HepG2 (cell line): ENCODE measurements around the gene MARCHF6. TPM values are rescaled to one million over a fixed set of nuclear protein-coding genes. Genes with fewer than 3 reads are reported as not detected.
A peak's percentile ranks its signal among the peaks of the same experiment; 100 is the strongest.

ENCODE experiments used
- ARID4A ChIP-seq: sonication (generic); formaldehyde crosslinking; IDR thresholded peaks from 2 replicates; pipeline ENCODE4 v1.5.0; 2020; ENCODE audit warnings: mild to moderate bottlenecking, missing genetic modification reagents, borderline replicate concordance
- ATF2 ChIP-seq: sonication (generic); formaldehyde crosslinking; IDR thresholded peaks from 2 replicates; pipeline ENCODE4 v1.4.0; 2020; ENCODE audit warnings: missing genetic modification reagents
- EZH2 ChIP-seq: conservative IDR thresholded peaks from 2 replicates; pipeline ENCODE4 v1.6.1; 2012; ENCODE audit warnings: mild to moderate bottlenecking, low read depth, low read length, moderate library complexity
- HNF1B ChIP-seq: sonication (generic); formaldehyde crosslinking; IDR thresholded peaks from 2 replicates; pipeline ENCODE4 v1.5.1; 2020; ENCODE audit warnings: mild to moderate bottlenecking, moderate library complexity, missing genetic modification reagents
- KLF16 ChIP-seq, 2 experiments: sonication (generic) in 1 of 2; formaldehyde crosslinking in 1 of 2; IDR thresholded peaks; 2 replicates each; pipeline versions ENCODE4 v1.6.1 to v1.8.0; 2016 to 2023; ENCODE audit warnings: missing genetic modification reagents in 2 of 2, missing compliant biosample characterization in 1 of 2
- MXD3 ChIP-seq: IDR thresholded peaks from 2 replicates; pipeline ENCODE4 v1.6.1; 2016; ENCODE audit warnings: mild to moderate bottlenecking, missing biosample characterization, missing genetic modification reagents
- NFKB2 ChIP-seq: sonication (generic); formaldehyde crosslinking; IDR thresholded peaks from 2 replicates; pipeline ENCODE4 v1.4.0; 2020; ENCODE audit warnings: missing genetic modification reagents, borderline replicate concordance
- NR0B2 ChIP-seq: sonication (generic); formaldehyde crosslinking; IDR thresholded peaks from 2 replicates; pipeline ENCODE4 v1.4.0; 2020; ENCODE audit warnings: mild to moderate bottlenecking, missing genetic modification reagents
- POLR2G ChIP-seq: fragments of 200-400 bp; formaldehyde crosslinking; IDR thresholded peaks from 2 replicates; pipeline ENCODE4 v1.6.1; 2018; ENCODE audit warnings: mild to moderate bottlenecking, low read depth, low read length, moderate library complexity
- SIN3A ChIP-seq: IDR thresholded peaks from 2 replicates; pipeline ENCODE4 v1.6.1; 2011; ENCODE audit warnings: low read depth, mild to moderate bottlenecking, control low read depth, low read length, borderline replicate concordance
- TAF1 ChIP-seq: sonication (generic); formaldehyde crosslinking; IDR thresholded peaks from 2 replicates; pipeline ENCODE4 v1.4.0; 2020; ENCODE audit warnings: missing genetic modification reagents
- TEAD3 ChIP-seq: optimal IDR thresholded peaks from 2 replicates; pipeline ENCODE3; 2016; ENCODE audit warnings: borderline replicate concordance
- ZC3H4 ChIP-seq: sonication (generic); formaldehyde crosslinking; IDR thresholded peaks from 2 replicates; pipeline ENCODE4 v1.4.0; 2020; ENCODE audit warnings: missing genetic modification reagents, borderline replicate concordance
- ZFYVE20 ChIP-seq: sonication (generic); formaldehyde crosslinking; IDR thresholded peaks from 2 replicates; pipeline ENCODE4 v1.8.0; 2023; ENCODE audit warnings: low read depth, mild to moderate bottlenecking, moderate library complexity, missing genetic modification reagents, borderline replicate concordance
- ZNF282 ChIP-seq: fragments of 450-650 bp; IDR thresholded peaks from 2 replicates; pipeline ENCODE4 v1.6.1; 2018; ENCODE audit not compliant: partially characterized antibody
- ZNF446 ChIP-seq: sonication (generic); formaldehyde crosslinking; IDR thresholded peaks from 2 replicates; pipeline ENCODE4 v1.5.0; 2020; ENCODE audit warnings: mild to moderate bottlenecking, missing genetic modification reagents
- ZNF772 ChIP-seq: sonication (generic); formaldehyde crosslinking; IDR thresholded peaks from 2 replicates; pipeline ENCODE4 v1.5.0; 2020; ENCODE audit warnings: mild to moderate bottlenecking, missing genetic modification reagents
- ZNF800 ChIP-seq: sonication (generic); formaldehyde crosslinking; IDR thresholded peaks from 2 replicates; pipeline ENCODE4 v1.4.0; 2020; ENCODE audit warnings: missing genetic modification reagents
- polyA plus RNA-seq, 8 experiments: library from polyadenylated mRNA; depleted of rRNA in 3 of 8; stranded (reverse) in 7 of 8; unstranded in 1 of 8; fragments of >200 nt; fragmentation: Illumina TruSeq in 4 of 8; extraction: Trizol in 4 of 8; gene quantifications; 2 replicates each; pipeline versions ENCODE4 v1.2.1 to v1.2.3, GENCODE V29; 2011 to 2016; ENCODE audit warnings: low read depth in 4 of 8, missing spikeins in 1 of 8, mixed read lengths in 1 of 8; ENCODE audit not compliant: insufficient read depth in 1 of 8
- total RNA-seq, 5 experiments: library from RNA; depleted of rRNA; stranded (reverse); fragments of >200 nt; fragmentation: Illumina TruSeq; extraction: Trizol; gene quantifications; 2 replicates each; pipeline ENCODE4 v1.2.3, GENCODE V29; 2016; ENCODE audit warnings: low read depth in 1 of 5

Gene MARCHF6
- total and polyA plus RNA-seq, 2 of the 13 experiments (the other 11 are each of a cell fraction or from before 2014, with no cell fraction given), result 48.6 to 107 TPM

- TF ChIP-seq ARID4A (CRISPR knock-in tag), result peak; percentile 94
- peak; percentile 91 for TF ChIP-seq MXD3 (CRISPR knock-in tag)
- TF ChIP-seq HNF1B (CRISPR knock-in tag), result peak; percentile 82
- peak; percentile 87 for TF ChIP-seq SIN3A
- TF ChIP-seq ZFYVE20 (CRISPR knock-in tag), result no peak
- TF ChIP-seq TAF1, result peak; percentile 99
- TF ChIP-seq ZNF800, result peak; percentile 64; the same call in 1 of the 2 replicates
- peak; percentile 21 to 95; a peak in 2 of 4 replicates for TF ChIP-seq KLF16 (CRISPR knock-in tag; IDR thresholded peaks at IDR 0.05)
- TF ChIP-seq NFKB2 (CRISPR knock-in tag), result peak; percentile 86; the same call in 1 of the 2 replicates
- TF ChIP-seq ZNF772, result peak; percentile 90; the same call in 1 of the 2 replicates
- no peak for TF ChIP-seq ZNF282
- TF ChIP-seq ZC3H4 (CRISPR knock-in tag), result no peak
- peak; percentile 89 for TF ChIP-seq NR0B2
- TF ChIP-seq TEAD3 (CRISPR knock-in tag), result peak; percentile 56
- peak; percentile 46; the same call in 1 of the 2 replicates for TF ChIP-seq ATF2 (CRISPR knock-in tag)
- TF ChIP-seq ZNF446 (CRISPR knock-in tag), result peak; percentile 63; the same call in 1 of the 2 replicates
- peak; percentile 98 for TF ChIP-seq POLR2G
- no peak for TF ChIP-seq EZH2
Measured at GRCh38 chr5:10353241-10354047, at the start of gene MARCHF6 (continued).
